GM19468 (cell line): Measurements from ENCODE around the gene IFI44.
A peak's percentile ranks its signal among the peaks of the same experiment; 100 is the strongest.

Experiments used
- ATAC-seq: cut with Tn5 transposase; IDR thresholded peaks from one replicate; pipeline ENCODE4 v1.9.1; 2021; ENCODE audit warnings: mild to moderate bottlenecking, moderate library complexity, moderate number of reproducible peaks; ENCODE audit not compliant: unreplicated experiment; ENCODE audit errors: extremely low read depth

Gene IFI44

DNA sequence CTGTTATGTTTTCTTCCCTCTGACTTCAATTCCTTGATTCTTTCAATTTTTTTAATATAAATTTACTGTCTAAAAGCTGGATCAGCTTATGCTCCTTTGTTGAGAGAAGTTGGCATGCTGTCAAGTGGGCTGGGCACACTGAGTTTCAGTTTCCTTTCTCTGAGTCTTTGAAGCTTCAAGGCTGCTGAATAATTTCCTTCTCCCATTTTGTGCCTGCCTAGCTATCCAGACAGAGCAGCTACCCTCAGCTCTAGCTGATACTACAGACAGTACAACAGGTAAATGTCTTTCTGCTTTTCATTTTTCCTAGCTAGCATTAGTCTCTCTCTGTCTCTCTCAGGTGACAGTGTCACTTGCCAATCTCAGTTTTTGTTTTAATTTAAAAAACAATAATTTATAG lies at the start of gene IFI44:
Gene IFI44, plus strand, starts transcription at position 204 of the 400 bp plus-strand sequence. CDS start 365 bp downstream, outside the sequence.
- ATAC-seq: peak; percentile 77

DNA sequence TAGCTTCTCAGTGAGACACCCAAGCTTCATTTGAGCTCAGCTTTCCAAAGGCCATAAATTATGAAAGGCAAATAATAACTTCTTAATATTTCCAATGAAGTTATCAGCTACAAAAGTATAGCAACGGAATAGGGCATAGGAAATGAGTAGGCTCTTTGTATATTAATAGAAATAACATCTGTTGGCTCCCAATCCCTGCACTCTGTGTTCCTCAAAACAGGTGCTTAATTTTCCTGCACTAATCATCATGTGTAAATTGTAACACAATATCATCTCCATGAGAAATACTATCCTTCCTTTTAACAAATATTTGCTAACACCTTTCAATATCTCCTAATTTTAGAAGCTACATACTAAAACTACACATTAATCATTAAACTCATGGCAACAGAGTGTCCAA lies 48.6 kb upstream of the IFI44 start:
- no peak for ATAC-seq

DNA sequence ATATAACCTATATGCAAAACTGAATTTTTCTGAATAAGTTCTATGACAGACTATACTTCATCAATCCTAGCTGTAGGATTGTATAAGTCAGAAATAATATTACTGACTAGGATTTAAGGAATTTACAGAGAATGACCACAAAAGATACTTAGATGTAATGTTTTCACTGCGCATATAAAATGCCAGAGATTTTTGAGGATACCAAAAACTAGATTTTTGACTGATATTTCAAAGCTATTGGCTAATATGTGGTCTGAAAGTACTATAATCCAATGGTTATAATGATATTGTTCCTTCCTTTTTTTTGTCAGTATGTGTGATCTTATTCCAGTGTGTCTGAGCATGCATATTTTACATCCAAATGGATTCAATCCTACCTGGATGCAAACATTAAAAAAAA lies 46.4 kb upstream of the IFI44 start:
- no peak for ATAC-seq

GRCh38 chr1:78604643-78605042 lies 45.0 kb upstream of the IFI44 start:
- no peak for ATAC-seq

DNA sequence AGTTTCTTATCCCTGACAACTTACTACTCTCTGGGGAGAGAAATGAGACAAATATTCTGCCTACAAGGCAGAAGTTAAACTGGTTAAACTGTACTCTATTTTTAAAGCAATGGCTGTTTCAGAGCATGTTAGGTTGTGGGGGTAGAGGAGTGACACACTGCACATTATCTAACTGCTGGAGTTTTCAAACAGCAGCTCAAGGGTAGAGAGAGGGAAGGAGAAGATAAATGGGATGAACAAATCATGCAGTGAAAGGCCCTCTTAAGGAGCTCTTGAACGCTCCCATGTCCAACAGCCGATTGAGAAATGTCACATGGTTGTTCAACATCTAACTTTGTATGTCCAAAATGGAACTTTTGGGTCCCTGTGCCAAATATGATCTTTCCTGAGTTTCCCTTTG lies 43.4 kb upstream of the IFI44 start:
- ATAC-seq: no peak

GRCh38 chr1:78607334-78607927 lies 42.2 kb upstream of the IFI44 start:
- no peak for ATAC-seq

GRCh38 chr1:78607944-78608343 lies 41.7 kb upstream of the IFI44 start:
- ATAC-seq: no peak

- peak; percentile 51 for ATAC-seq
Measured at GRCh38 chr1:78617615-78618026, 32.0 kb upstream of the IFI44 start.

DNA sequence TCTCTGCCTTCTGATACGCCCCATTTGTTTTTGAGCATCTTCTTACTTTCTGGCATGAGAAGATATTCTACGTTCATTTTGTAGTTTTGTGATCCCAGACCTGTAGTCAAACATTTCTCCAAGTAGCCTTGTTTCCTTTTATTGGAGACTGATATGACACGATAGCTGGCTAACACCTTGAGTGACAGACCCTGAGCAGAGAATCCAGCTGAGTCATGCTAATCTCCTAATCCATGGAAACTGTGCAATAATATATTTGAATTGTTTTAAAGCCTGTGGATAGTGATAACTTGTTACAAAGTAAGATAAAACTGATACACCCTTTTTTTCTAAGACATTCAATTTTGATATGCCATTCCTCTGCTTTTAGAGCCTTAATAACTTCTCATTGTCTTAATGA lies 30.6 kb upstream of the IFI44 start:
- ATAC-seq: no peak

GRCh38 chr1:78619446-78619802 lies 30.2 kb upstream of the IFI44 start:
- ATAC-seq: no peak

- ATAC-seq: peak; percentile 37
Measured at GRCh38 chr1:78619803-78620579, 29.6 kb upstream of the IFI44 start, which contains the start of gene IFI44L. Gene IFI44L (plus strand): TSS chr1:78620448. CDS start chr1:78627916, 7,468 bp downstream.

DNA sequence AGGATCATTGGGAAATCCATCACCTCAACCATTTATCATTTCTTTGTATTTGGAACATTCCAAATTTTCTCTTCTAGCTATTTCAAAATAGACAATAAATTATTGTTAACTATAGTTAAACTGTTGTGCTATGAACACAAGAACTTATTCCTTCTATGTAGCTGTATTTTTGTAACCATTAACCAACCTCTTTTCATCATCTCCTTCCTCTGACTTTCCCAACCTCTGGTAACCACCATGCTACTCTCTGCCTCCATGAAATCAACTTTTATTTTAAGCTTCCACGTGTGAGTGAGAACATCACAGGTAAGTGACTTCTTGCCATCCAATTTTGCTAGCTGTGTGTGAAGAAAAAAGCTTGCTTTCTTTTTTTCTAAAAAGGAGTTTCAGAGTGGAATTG lies 29.0 kb upstream of the IFI44 start:
- no peak for ATAC-seq

- ATAC-seq: no peak
Measured at GRCh38 chr1:78622548-78622947, 27.1 kb upstream of the IFI44 start.

GRCh38 chr1:78624035-78624434 lies 25.6 kb upstream of the IFI44 start:
- no peak for ATAC-seq

DNA sequence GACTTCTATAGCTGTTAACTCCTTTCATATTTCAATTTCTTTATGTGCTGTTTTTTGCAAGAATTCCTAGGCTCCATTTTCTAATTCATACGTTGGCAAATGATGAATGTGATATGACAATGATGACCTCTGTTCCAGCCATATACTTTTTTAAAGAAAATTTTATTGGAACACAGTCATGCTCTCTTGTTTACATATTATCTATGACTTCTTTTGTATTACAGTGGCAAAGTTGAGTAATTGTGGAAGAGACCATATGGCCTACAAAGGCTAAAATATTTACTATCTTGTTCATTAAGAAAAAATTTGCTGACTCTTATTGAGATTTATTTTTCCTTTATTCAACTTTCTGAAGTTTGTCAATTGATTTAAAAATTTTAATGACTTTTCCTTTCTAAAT lies 22.3 kb upstream of the IFI44 start:
- ATAC-seq: no peak

DNA sequence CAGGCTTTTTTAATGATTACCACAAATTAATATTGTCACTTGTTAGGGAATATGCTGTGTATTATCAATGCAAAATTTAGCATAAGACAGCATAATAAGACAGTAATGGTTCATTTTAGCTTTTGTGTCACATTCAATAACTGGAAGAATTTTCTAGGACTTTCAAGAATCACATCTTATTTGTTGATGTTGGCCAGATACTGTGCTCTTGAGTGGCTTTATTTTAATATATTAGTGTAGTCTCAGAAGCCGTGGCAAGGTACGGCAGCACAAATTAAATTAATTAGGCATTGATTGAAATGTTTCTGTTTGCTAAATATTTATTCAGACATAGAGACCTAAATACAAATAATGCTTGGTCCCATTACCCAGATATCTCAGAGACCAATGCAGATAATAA lies 19.0 kb upstream of the IFI44 start:
- ATAC-seq: no peak

DNA sequence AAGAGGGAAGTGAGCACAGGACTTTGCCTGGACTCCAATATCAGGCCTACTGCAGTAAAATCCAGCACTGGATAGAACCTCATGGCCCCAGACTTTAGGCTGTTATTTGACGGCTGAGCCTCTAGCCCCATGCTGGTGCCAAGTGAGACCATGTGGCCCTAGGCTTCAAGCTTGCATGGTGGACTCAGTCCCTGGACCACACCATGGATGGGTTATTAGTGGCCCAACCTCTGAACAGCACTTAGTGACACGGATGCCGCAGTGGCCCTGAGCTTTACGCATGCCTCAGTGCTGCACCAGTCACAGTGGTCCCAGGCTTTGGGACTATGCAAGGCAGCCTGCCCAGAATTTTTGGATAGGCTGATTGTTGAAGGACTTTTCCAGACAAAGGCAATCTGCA lies 16.4 kb upstream of the IFI44 start:
- ATAC-seq: no peak

DNA sequence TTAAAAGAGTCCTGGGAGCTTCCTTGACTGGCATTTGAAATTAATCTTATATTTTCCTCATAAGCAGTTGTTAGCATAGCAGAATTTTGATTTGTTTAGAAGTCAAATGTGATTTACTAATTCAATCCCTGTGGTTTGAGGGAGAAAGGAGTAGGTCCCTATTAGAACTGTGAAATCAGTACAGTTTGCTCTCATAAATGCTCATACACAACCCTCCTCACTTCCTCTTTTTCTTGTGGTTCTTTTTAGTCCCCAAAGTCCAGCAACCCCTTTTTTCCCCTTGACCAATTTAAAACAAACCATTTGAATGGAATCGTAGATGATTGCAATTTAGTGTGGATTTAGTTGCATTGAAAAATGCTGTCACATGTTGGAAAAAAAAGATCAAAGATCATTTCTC lies 9.2 kb upstream of the IFI44 start:
- ATAC-seq: no peak

- ATAC-seq: peak; percentile 9
Measured at GRCh38 chr1:78641558-78641957, 8.1 kb upstream of the IFI44 start.

DNA sequence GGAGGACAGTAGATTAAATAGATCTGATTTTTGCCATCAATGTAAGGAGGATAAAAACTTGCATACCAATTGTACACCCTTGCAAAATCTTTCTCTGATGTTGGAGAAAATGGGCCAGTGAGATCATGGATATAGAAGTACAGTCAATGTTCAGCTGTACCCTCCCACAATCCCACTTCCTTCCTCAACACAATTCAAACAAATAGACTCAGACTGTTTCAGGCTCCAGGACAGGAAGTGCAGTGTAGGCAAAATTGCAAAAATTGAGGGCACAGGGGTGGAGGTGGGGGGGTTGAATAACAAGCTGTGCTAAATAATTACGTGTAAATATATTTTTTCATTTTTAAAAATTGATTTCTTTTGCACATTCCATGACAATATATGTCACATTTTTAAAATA lies 3.9 kb upstream of the IFI44 start:
- ATAC-seq: no peak

- ATAC-seq: no peak
Measured at GRCh38 chr1:78647238-78647637, 2.4 kb upstream of the IFI44 start.

DNA sequence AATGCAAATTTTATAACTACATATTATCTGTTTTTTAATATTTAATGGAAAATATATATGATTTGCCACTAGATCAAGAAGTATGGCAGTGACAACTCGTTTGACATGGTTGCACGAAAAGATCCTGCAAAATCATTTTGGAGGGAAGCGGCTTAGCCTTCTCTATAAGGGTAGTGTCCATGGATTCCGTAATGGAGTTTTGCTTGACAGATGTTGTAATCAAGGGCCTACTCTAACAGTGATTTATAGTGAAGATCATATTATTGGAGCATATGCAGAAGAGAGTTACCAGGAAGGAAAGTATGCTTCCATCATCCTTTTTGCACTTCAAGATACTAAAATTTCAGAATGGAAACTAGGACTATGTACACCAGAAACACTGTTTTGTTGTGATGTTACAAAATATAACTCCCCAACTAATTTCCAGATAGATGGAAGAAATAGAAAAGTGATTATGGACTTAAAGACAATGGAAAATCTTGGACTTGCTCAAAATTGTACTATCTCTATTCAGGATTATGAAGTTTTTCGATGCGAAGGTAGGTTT lies 556 bp downstream of the IFI44 start:
- ATAC-seq: no peak
